Measurements from ENCODE around the gene TRPC4AP. TPM values are rescaled to one million over a fixed set of nuclear protein-coding genes. Genes with fewer than 3 reads are reported as not detected.

TRPC4AP gene
- total and polyA plus RNA-seq, 10 of the 15 experiments (the other 5 are each of a cell fraction or from before 2014, with no cell fraction given) = 1.1 to 61.7 (median 41.2) TPM

DNA sequence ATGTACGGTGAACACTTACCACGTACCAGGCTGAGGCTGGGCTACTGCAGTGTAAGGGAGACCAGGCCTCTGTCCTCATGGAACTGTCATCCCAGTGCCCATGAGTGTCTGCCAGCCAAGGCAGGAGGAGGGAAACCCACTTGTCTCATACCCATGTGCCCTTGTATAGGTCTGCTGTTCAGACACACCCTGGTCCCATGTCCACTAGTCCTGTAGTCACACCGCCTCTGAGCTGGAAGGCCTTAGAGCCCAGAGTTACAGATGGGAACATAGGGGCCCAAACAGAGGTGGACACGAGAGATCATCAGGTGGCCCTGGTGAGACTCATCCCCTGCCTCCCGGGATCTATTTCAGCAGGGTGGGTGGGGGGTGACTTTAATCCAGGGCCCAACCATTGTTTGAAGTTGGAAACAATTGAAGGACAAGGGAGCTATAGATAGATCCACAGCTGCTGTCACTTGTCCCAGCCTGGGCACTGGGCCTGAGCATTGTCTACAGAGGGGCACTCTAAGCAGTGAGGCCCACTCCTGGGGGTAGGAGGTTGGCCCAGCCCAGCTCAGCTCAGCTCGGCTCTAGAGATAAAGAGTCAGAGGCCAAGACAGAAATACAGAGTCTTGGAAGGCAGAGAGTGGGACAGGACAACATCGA, 122.3 kb downstream of the TRPC4AP start:
- RAD21 ChIA-PET (ENCODE audit: unreplicated experiment) = no interaction called here
- H2AFZ ChIP-seq (ENCODE audit: control insufficient read depth, low read depth, low read length) = no peak overlapping the region
- no TSS peak for BruUV-seq (replicated peaks)
- intact Hi-C loops (cut with micrococcal nuclease; ENCODE audit: unreplicated experiment) = no loop called here
- CTCF ChIA-PET = no interaction called here
- no peak overlapping the region for H3K27ac ChIP-seq (ENCODE audit: control insufficient read depth, insufficient read depth)
- POLR2A ChIA-PET = no interaction called here
- H3K27me3 ChIP-seq (replicated peaks in 1 of 2; ENCODE audit: control insufficient read depth in 2 of 2, insufficient read depth in 2 of 2, low read length in 1 of 2) = no peaks in the 10 kb centered on the region
- H3K79me2 ChIP-seq (ENCODE audit: control insufficient read depth, insufficient read depth, low read length) = no peaks in the 10 kb centered on the region
- H4K20me1 ChIP-seq (ENCODE audit: control insufficient read depth, insufficient read depth) = no peaks in the 10 kb centered on the region
- ATAC-seq (no peak), FAIRE-seq (no peak), DNase-seq (ENCODE audit: low read depth, low spot score) (no peak)
- H3K36me3 ChIP-seq (ENCODE audit: control insufficient read depth in 2 of 2, insufficient read depth in 2 of 2, low read length in 1 of 2) = no peaks in the 10 kb centered on the region
- H3K4me3 ChIP-seq = no peak overlapping the region
- no peak overlapping the region for H3K4me2 ChIP-seq (ENCODE audit: control insufficient read depth, insufficient read depth)
- H3K9me3 ChIP-seq (replicated peaks; ENCODE audit: control insufficient read depth, insufficient read depth, low read length) = no peaks in the 10 kb centered on the region
- 59% methylated on average over 7 of the region's 7 CpGs for WGBS (ENCODE audit: insufficient coverage, insufficient replicate concordance, low lambda C conversion rate, missing lambda C conversion rate)
- no peak overlapping the region for H3K9ac ChIP-seq (ENCODE audit: control insufficient read depth, insufficient read depth, low read length)
- H3K4me1 ChIP-seq (ENCODE audit: control insufficient read depth, insufficient read depth, low read length) = no peaks in the 10 kb centered on the region
- TF ChIP-seq NRF1 (conservative IDR thresholded peaks at IDR 0.05; ENCODE audit: low read depth, low read length) (no peak), ZNF24 (IDR thresholded peaks at IDR 0.05) (no peak), CHD1 (IDR thresholded peaks at IDR 0.05; ENCODE audit: low read depth, low read length) (no peak), CBX5 (IDR thresholded peaks at IDR 0.05; ENCODE audit: low read depth) (no peak), ZNF622 (IDR thresholded peaks at IDR 0.05) (no peak), BACH1 (IDR thresholded peaks at IDR 0.05; ENCODE audit: borderline replicate concordance) (no peak), ETV6 (conservative IDR thresholded peaks at IDR 0.05 in 1 of 2, IDR thresholded peaks at IDR 0.05 in 1 of 2; ENCODE audit: borderline replicate concordance in 1 of 2, low read depth in 1 of 2) (no peak), SP1 (IDR thresholded peaks at IDR 0.05; ENCODE audit: low read depth, low read length) (no peak), ZNF274 (IDR thresholded peaks at IDR 0.05; ENCODE audit: insufficient read depth, insufficient read length) (no peak), NFYB (IDR thresholded peaks at IDR 0.05; ENCODE audit: insufficient read depth, low read depth, low read length) (no peak), CHD4 (IDR thresholded peaks at IDR 0.05) (no peak), TAF1 (IDR thresholded peaks at IDR 0.05; ENCODE audit: borderline replicate concordance, low read depth, low read length) (no peak), IKZF1 (conservative IDR thresholded peaks at IDR 0.05) (no peak), TCF12 (IDR thresholded peaks at IDR 0.05; ENCODE audit: low read depth, low read length) (no peak), KAT2A (conservative IDR thresholded peaks at IDR 0.05; ENCODE audit: control insufficient read depth, low read depth, low read length) (no peak)
- TF ChIP-seq, protein P1, sequence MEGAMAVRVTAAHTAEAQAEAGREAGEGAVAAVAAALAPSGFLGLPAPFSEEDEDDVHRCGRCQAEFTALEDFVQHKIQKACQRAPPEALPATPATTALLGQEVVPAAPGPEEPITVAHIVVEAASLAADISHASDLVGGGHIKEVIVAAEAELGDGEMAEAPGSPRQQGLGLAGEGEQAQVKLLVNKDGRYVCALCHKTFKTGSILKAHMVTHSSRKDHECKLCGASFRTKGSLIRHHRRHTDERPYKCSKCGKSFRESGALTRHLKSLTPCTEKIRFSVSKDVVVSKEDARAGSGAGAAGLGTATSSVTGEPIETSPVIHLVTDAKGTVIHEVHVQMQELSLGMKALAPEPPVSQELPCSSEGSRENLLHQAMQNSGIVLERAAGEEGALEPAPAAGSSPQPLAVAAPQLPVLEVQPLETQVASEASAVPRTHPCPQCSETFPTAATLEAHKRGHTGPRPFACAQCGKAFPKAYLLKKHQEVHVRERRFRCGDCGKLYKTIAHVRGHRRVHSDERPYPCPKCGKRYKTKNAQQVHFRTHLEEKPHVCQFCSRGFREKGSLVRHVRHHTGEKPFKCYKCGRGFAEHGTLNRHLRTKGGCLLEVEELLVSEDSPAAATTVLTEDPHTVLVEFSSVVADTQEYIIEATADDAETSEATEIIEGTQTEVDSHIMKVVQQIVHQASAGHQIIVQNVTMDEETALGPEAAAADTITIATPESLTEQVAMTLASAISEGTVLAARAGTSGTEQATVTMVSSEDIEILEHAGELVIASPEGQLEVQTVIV (IDR thresholded peaks at IDR 0.05; ENCODE audit: borderline replicate concordance, partially characterized antibody) = no peak
- TF ChIP-seq, protein P2, sequence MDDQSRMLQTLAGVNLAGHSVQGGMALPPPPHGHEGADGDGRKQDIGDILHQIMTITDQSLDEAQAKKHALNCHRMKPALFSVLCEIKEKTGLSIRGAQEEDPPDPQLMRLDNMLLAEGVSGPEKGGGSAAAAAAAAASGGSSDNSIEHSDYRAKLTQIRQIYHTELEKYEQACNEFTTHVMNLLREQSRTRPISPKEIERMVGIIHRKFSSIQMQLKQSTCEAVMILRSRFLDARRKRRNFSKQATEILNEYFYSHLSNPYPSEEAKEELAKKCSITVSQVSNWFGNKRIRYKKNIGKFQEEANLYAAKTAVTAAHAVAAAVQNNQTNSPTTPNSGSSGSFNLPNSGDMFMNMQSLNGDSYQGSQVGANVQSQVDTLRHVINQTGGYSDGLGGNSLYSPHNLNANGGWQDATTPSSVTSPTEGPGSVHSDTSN (IDR thresholded peaks at IDR 0.05; ENCODE audit: insufficient replicate concordance, low read depth, low read length) = no peak
- TF ChIP-seq, protein P3, sequence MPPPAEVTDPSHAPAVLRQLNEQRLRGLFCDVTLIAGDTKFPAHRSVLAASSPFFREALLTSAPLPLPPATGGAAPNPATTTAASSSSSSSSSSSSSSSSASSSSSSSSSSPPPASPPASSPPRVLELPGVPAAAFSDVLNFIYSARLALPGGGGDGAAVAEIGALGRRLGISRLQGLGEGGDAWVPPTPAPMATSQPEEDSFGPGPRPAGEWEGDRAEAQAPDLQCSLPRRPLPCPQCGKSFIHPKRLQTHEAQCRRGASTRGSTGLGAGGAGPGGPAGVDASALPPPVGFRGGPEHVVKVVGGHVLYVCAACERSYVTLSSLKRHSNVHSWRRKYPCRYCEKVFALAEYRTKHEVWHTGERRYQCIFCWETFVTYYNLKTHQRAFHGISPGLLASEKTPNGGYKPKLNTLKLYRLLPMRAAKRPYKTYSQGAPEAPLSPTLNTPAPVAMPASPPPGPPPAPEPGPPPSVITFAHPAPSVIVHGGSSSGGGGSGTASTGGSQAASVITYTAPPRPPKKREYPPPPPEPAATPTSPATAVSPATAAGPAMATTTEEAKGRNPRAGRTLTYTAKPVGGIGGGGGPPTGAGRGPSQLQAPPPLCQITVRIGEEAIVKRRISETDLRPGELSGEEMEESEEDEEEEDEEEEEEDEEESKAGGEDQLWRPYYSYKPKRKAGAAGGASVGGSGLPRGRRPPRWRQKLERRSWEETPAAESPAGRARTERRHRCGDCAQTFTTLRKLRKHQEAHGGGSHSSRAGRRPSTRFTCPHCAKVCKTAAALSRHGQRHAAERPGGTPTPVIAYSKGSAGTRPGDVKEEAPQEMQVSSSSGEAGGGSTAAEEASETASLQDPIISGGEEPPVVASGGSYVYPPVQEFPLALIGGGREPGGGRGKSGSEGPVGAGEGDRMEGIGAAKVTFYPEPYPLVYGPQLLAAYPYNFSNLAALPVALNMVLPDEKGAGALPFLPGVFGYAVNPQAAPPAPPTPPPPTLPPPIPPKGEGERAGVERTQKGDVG (CRISPR knock-in tag; IDR thresholded peaks at IDR 0.05) = no peak
- SMC1A ChIA-PET (ENCODE audit: uncharacterized antibody, unreplicated experiment) = no interaction called here
- in situ Hi-C loops (cut with MboI) = no loop called here

All from GM12878 (cell line).